ENCODE results near the gene PRPF19. TPM values are rescaled to one million over a fixed set of nuclear protein-coding genes. Genes with fewer than 3 reads are reported as not detected.

PRPF19 gene
- total RNA-seq, 1 donor from 2014 or later: 111 TPM

GRCh38 chr11:60858236-60858635 lies 48.1 kb downstream of the PRPF19 start:
- peaks cover 3% of the 10 kb centered on the region for H3K27me3 Mint-ChIP-seq
- TF ChIP-seq CTCF (IDR thresholded peaks at IDR 0.05; ENCODE audit: unreplicated experiment): no peak
- no peaks in the 10 kb centered on the region for H3K9me3 Mint-ChIP-seq (ENCODE audit: low read depth)
- H3K4me1 Mint-ChIP-seq (ENCODE audit: low read depth): peaks cover 10% of the 10 kb centered on the region
- no peaks in the 10 kb centered on the region for H3K36me3 Mint-ChIP-seq (ENCODE audit: insufficient read depth)
- no peak for DNase-seq (ENCODE audit: low spot score, unreplicated experiment)
- no peak overlapping the region for H3K27ac Mint-ChIP-seq
- H3K4me3 Mint-ChIP-seq (ENCODE audit: low read depth): no peak overlapping the region

DNA sequence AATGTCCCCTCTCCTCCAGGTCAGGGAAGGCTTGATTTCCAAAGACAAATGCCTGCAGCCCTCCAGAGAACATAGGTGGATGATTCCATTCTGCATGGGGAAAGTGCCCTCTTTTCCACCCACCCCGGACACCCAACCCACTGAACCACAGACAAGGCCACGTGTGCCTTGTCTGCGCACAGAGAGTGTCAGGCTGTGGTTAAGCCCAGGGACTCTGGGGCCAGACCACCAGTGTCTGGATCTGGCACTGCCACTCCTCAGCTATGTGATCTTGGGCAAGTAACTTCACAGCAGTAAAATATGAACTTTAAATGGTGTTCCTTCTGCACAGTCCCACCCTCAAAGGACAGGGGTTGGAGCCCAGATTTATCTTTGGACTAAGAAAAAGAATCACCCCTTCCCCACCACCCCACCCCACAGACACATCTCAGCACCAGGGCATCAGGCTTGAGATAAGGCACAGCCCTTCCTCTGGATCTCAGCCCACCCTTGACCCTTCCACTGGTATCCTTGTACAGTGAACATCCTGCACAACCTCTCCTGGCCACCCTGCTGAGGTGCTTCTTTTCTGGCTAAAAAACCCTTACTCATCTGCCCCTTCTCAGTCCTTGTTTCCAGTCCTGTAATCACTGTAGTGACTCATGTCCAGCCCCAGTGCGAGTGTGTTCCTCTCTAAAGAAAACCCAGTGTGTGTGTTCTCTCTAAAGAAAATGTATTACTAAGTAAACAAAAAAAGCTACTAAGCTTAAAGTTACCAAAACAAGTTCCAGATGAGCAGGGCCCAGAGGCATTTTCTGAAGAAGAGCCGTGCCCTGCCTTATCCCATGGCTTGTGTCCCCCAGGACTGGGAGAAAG lies 48.8 kb downstream of the PRPF19 start:
- Mint-ChIP-seq H3K9me3 (ENCODE audit: low read depth) (no peaks in the 10 kb centered on the region), H3K36me3 (ENCODE audit: insufficient read depth) (no peaks in the 10 kb centered on the region), H3K27me3 (peaks cover 3% of the 10 kb centered on the region), H3K4me1 (ENCODE audit: low read depth) (peaks cover 10% of the 10 kb centered on the region), H3K27ac (no peak overlapping the region), H3K4me3 (ENCODE audit: low read depth) (no peak overlapping the region)
- DNase-seq (ENCODE audit: low spot score, unreplicated experiment): no peak
- TF ChIP-seq CTCF (IDR thresholded peaks at IDR 0.05; ENCODE audit: unreplicated experiment): no peak

- no peaks in the 10 kb centered on the region for H3K9me3 Mint-ChIP-seq (ENCODE audit: low read depth)
- H3K36me3 Mint-ChIP-seq (ENCODE audit: insufficient read depth): no peaks in the 10 kb centered on the region
- H3K4me3 Mint-ChIP-seq (ENCODE audit: low read depth): peak within 1 kb of the TSS; percentile 9
- peak within 1 kb of the TSS; percentile 45 for H3K27ac Mint-ChIP-seq
- peaks cover 3% of the 10 kb centered on the region for H3K27me3 Mint-ChIP-seq
- H3K4me1 Mint-ChIP-seq (ENCODE audit: low read depth): peaks cover 10% of the 10 kb centered on the region
- DNase-seq (ENCODE audit: low spot score, unreplicated experiment): no peak
- no peak for TF ChIP-seq CTCF (IDR thresholded peaks at IDR 0.05; ENCODE audit: unreplicated experiment)
These were observed 50.4 kb downstream of the PRPF19 start, which contains the start of gene PTGDR2 for GRCh38 chr11:60855726-60856633. Gene PTGDR2 (minus strand): TSS chr11:60855950. CDS start chr11:60853722, 2,228 bp downstream.

- no peak for TF ChIP-seq CTCF (IDR thresholded peaks at IDR 0.05; ENCODE audit: unreplicated experiment)
- Mint-ChIP-seq H3K4me3 (ENCODE audit: low read depth) (peak overlapping the region; percentile 9), H3K27ac (peak overlapping the region; percentile 19)
These were observed 51.3 kb downstream of the PRPF19 start for GRCh38 chr11:60854847-60855725.

More at GRCh38 chr11:60854847-60855725, 51.3 kb downstream of the PRPF19 start:
- Mint-ChIP-seq H3K27me3 (peaks cover 3% of the 10 kb centered on the region), H3K4me1 (ENCODE audit: low read depth) (peaks cover 10% of the 10 kb centered on the region), H3K9me3 (ENCODE audit: low read depth) (no peaks in the 10 kb centered on the region), H3K36me3 (ENCODE audit: insufficient read depth) (peaks cover 5% of the 10 kb centered on the region)
- no peak for DNase-seq (ENCODE audit: low spot score, unreplicated experiment)

Measured in progenitor cell of endocrine pancreas (in vitro differentiated cells).